ENCODE results near the gene TAF1. TPM values are rescaled to one million over a fixed set of nuclear protein-coding genes. Genes with fewer than 3 reads are reported as not detected.

The TAF1 gene
- total RNA-seq, 2 donors from 2014 or later: 24.4 to 38.9 TPM

DNA sequence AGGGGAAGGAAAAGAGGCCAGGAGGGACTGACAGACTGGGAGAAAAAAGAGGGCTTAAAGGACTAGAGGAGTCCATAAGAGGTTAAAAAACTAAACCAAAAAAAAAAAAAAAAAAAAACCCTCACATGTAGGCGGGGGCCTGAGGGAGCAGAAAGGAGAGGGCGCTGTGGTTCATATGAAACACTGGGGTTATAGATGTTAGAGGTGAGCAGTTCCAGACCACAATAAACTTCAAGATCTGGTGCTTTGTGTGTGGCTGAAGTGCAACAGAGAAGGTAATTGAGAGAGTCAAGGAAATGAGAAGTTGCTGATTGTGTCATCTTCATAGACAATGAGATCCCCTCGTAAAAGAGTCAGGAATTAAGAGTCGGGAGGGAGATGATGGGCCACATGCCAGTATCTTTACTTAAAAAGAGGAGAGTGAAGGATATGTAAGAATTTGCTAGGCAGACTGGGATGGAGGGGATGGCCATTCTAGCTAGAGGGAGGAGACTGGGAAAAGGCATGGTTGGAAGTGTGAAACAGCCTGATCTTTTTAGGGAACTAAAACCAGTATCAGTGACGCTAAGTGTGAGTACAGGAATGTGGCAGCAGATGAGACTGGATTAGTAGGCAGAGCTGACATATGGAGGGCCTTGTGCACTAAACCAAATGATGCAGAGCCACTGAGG lies 148.3 kb downstream of the TAF1 start:
- 27 to 39% methylated on average over 5 of the region's 5 CpGs for WGBS, 2 donors
- no peak for TF ChIP-seq POLR2A (IDR thresholded peaks at IDR 0.05)
- no peak for TF ChIP-seq CTCF (IDR thresholded peaks at IDR 0.05)
- no peaks in the 10 kb centered on the region for H3K36me3 ChIP-seq (replicated peaks in 1 of 2; ENCODE audit: insufficient read depth in 1 of 2, low read depth in 2 of 2)
- no peaks in the 10 kb centered on the region for H3K4me1 ChIP-seq
- intact Hi-C loops (cut with DNase I): no loop called here
- no peaks in the 10 kb centered on the region for H3K9me3 ChIP-seq
- H3K27ac ChIP-seq: no peak overlapping the region
- no peak overlapping the region for H3K4me3 ChIP-seq
- H3K27me3 ChIP-seq: no peaks in the 10 kb centered on the region
- no peak for ATAC-seq
- no peak for DNase-seq

DNA sequence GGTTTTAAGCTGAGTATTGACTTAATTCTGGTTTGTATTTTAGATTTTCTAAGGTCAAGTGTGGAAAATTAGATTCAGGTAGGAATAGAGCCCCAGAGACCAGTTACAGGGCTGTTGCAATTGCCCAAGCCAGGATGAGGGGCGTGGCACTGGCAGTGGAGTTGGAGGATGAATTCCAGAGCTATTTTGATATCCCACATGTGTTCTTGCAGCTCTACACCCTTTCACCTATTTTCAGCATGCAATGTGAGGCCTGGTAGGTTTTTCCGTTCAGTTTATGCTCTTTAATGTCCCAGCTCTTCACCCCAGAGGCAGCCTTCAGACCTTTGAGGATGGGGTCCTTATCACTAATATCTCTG lies 148.9 kb downstream of the TAF1 start:
- intact Hi-C loops (cut with DNase I): no loop called here
- H3K36me3 ChIP-seq (replicated peaks in 1 of 2; ENCODE audit: insufficient read depth in 1 of 2, low read depth in 2 of 2): no peaks in the 10 kb centered on the region
- H3K27me3 ChIP-seq: no peaks in the 10 kb centered on the region
- no peaks in the 10 kb centered on the region for H3K4me1 ChIP-seq
- H3K9me3 ChIP-seq: no peaks in the 10 kb centered on the region
- no peak for ATAC-seq
- H3K27ac ChIP-seq: no peak overlapping the region
- WGBS, 2 donors: 89 to 90% methylated on average over 2 of the region's 2 CpGs
- H3K4me3 ChIP-seq: no peak overlapping the region
- DNase-seq: no peak
- TF ChIP-seq CTCF (IDR thresholded peaks at IDR 0.05): no peak
- TF ChIP-seq POLR2A (IDR thresholded peaks at IDR 0.05): no peak

Small RNA genes lying within 50 kb of the gene (small RNA-seq; reads per million reads assigned to genes)
- gene AL590762.4 (not detected), gene RF00019 (not detected)

Other genes starting within 250 kb of the TAF1 start
- 10 to 100 TPM; 26.4 to 83.0 TPM for gene MED12, start 247.8 kb upstream of the TAF1 start, total RNA-seq
- 1 to 10 TPM in 1 of 2 donors, not detected in 1; 1.0 TPM for gene NLGN3, start 221.5 kb upstream of the TAF1 start, total RNA-seq
- 10 to 100 TPM; 24.7 to 31.4 TPM for gene GJB1, start 143.1 kb upstream of the TAF1 start, total RNA-seq
- gene ZMYM3, start 112.2 kb upstream of the TAF1 start, total RNA-seq: 10 to 100 TPM in 1 of 2 donors, 1 to 10 TPM in 1; 8.8 to 10.2 TPM
- 100 to 1,000 TPM; 132 to 176 TPM for gene NONO, start 82.7 kb upstream of the TAF1 start, total RNA-seq
- 1 to 10 TPM in 1 of 2 donors, not detected in 1; 6.9 TPM for gene ITGB1BP2, start 64.6 kb upstream of the TAF1 start, total RNA-seq
- gene OGT, start 166.7 kb downstream of the TAF1 start, total RNA-seq: 100 to 1,000 TPM; 180 to 184 TPM
- 1 to 10 TPM; 3.6 to 6.9 TPM for gene GCNA, start 212.1 kb downstream of the TAF1 start, total RNA-seq

Data from body of pancreas (tissue), 4 donors.